Fibroblast of lung (primary cell): ENCODE results near the gene CAMK2N2. TPM values are rescaled to one million over a fixed set of nuclear protein-coding genes. Genes with fewer than 3 reads are reported as not detected.

Experiments
- DNase-seq, 2 donors: peaks; one replicate each; pipeline versions ENCODE4 v3.0.0 to v3.0.0-alpha.2; 2010; ENCODE audit warnings: low read depth in 2 of 2
- H2AFZ ChIP-seq: 2 replicates; pipeline ENCODE4 v1.5.1; 2012; ENCODE audit warnings: low read length, control low read depth, inconsistent platforms
- H3K27ac ChIP-seq: 2 replicates; pipeline ENCODE4 v1.5.1; 2011; ENCODE audit warnings: low read length, control low read depth; ENCODE audit not compliant: insufficient read depth
- H3K27me3 ChIP-seq: 2 replicates; pipeline ENCODE4 v1.5.1; 2011; ENCODE audit warnings: mild to moderate bottlenecking, low read length; ENCODE audit not compliant: control insufficient read depth, insufficient read depth
- H3K36me3 ChIP-seq: 2 replicates; pipeline ENCODE4 v1.5.1; 2011; ENCODE audit warnings: low read length; ENCODE audit not compliant: control insufficient read depth, insufficient read depth
- H3K4me1 ChIP-seq: 2 replicates; pipeline ENCODE4 v1.5.1; 2011; ENCODE audit warnings: low read length; ENCODE audit not compliant: control insufficient read depth, insufficient read depth; ENCODE audit errors: extremely low read depth
- H3K4me2 ChIP-seq: 2 replicates; pipeline ENCODE4 v1.5.1; 2011; ENCODE audit warnings: low read length, control low read depth; ENCODE audit not compliant: insufficient read depth; ENCODE audit errors: extremely low read depth
- H3K4me3 ChIP-seq, 4 experiments: fragments of 200-600 bp in 1 of 4; sonication (generic) in 1 of 4; replicated peaks in 1 of 4; 2 replicates each; pipeline ENCODE4 v1.5.1; 2011 to 2016; ENCODE audit warnings: low read length in 4 of 4, low read depth in 3 of 4, mild to moderate bottlenecking in 3 of 4, control low read depth in 2 of 4, inconsistent platforms in 1 of 4, mixed read lengths in 1 of 4; ENCODE audit not compliant: insufficient read depth in 1 of 4; ENCODE audit errors: control extremely low read depth in 1 of 4
- H3K79me2 ChIP-seq: 2 replicates; pipeline ENCODE4 v1.5.1; 2012; ENCODE audit warnings: mild to moderate bottlenecking, low read length, inconsistent platforms; ENCODE audit not compliant: control insufficient read depth, insufficient read depth
- H3K9ac ChIP-seq: 2 replicates; pipeline ENCODE4 v1.5.1; 2011; ENCODE audit warnings: mild to moderate bottlenecking, low read length, control low read depth; ENCODE audit not compliant: insufficient read depth
- H3K9me3 ChIP-seq: 2 replicates; pipeline ENCODE4 v1.5.1; 2012; ENCODE audit warnings: low read depth, low read length; ENCODE audit not compliant: control insufficient read depth, insufficient read depth
- H4K20me1 ChIP-seq: 2 replicates; pipeline ENCODE4 v1.5.1; 2011; ENCODE audit warnings: low read length; ENCODE audit not compliant: control insufficient read depth, insufficient read depth; ENCODE audit errors: extremely low read depth
- EZH2 ChIP-seq: IDR thresholded peaks from 2 replicates; pipeline ENCODE4 v1.5.1; 2012; ENCODE audit warnings: low read length, control low read depth, mild to moderate bottlenecking; ENCODE audit errors: missing control alignments
- polyA plus RNA-seq, 2 donors: library from polyadenylated mRNA; depleted of rRNA in 1 of 2; stranded (reverse) in 1 of 2; unstranded in 1 of 2; fragments of >200 nt; gene quantifications; 2 replicates each; pipeline ENCODE4 v1.2.1, GENCODE V29; 2011 to 2012; ENCODE audit warnings: missing spikeins in 1 of 2
- total RNA-seq: library from RNA; depleted of rRNA; stranded (reverse); fragments of >200 nt; gene quantifications from 2 replicates; pipeline ENCODE4 v1.2.1, GENCODE V29; 2014
- TF ChIP-seq, protein P1 (sequence below), 2 donors: IDR thresholded peaks in 1 of 2; conservative IDR thresholded peaks in 1 of 2; 1 replicate in 1 of 2; 2 replicates in 1 of 2; pipeline ENCODE4 v1.5.1; 2011 to 2012; ENCODE audit warnings: low read length in 2 of 2, control low read depth in 1 of 2, inconsistent platforms in 1 of 2, low read depth in 1 of 2, mild to moderate bottlenecking in 1 of 2

The CAMK2N2 gene
- total and polyA plus RNA-seq, 2 donors (not counting 1 experiment from before 2014, with no cell fraction given): under 0.01 to 0.10 TPM

- H3K27me3 ChIP-seq: no peaks in the 10 kb centered on the region
- no peak overlapping the region for H3K9ac ChIP-seq
- DNase-seq: no peak
- H3K27ac ChIP-seq: no peak overlapping the region
- H3K4me2 ChIP-seq: no peak overlapping the region
- no peaks in the 10 kb centered on the region for H3K36me3 ChIP-seq
- H3K79me2 ChIP-seq: no peaks in the 10 kb centered on the region
- no peak overlapping the region for H2AFZ ChIP-seq
- H3K9me3 ChIP-seq: no peaks in the 10 kb centered on the region
- no peak for TF ChIP-seq EZH2
- TF ChIP-seq, protein P1, sequence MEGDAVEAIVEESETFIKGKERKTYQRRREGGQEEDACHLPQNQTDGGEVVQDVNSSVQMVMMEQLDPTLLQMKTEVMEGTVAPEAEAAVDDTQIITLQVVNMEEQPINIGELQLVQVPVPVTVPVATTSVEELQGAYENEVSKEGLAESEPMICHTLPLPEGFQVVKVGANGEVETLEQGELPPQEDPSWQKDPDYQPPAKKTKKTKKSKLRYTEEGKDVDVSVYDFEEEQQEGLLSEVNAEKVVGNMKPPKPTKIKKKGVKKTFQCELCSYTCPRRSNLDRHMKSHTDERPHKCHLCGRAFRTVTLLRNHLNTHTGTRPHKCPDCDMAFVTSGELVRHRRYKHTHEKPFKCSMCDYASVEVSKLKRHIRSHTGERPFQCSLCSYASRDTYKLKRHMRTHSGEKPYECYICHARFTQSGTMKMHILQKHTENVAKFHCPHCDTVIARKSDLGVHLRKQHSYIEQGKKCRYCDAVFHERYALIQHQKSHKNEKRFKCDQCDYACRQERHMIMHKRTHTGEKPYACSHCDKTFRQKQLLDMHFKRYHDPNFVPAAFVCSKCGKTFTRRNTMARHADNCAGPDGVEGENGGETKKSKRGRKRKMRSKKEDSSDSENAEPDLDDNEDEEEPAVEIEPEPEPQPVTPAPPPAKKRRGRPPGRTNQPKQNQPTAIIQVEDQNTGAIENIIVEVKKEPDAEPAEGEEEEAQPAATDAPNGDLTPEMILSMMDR (conservative IDR thresholded peaks at IDR 0.05 in 1 of 2, IDR thresholded peaks at IDR 0.05 in 1 of 2; ENCODE audit: low read depth in 1 of 2, low read length in 2 of 2): no peak
- no peaks in the 10 kb centered on the region for H3K4me1 ChIP-seq
- H4K20me1 ChIP-seq: no peaks in the 10 kb centered on the region
- H3K4me3 ChIP-seq: no peak overlapping the region
Observed at GRCh38 chr3:184211297-184211696, 50.1 kb downstream of the CAMK2N2 start.

Other genes with a start within 250 kb of the CAMK2N2 start
- 17.5 and 18.8 TPM in 2 replicates for gene ABCC5, start 243.7 kb downstream of the CAMK2N2 start, total RNA-seq
- 10.4 and 13.2 TPM in 2 replicates for gene ABCC5, start 243.7 kb downstream of the CAMK2N2 start, polyA plus RNA-seq
- not detected in 2 replicates for gene HTR3D, start 229.8 kb downstream of the CAMK2N2 start, total RNA-seq
- not detected in 2 replicates for gene HTR3D, start 229.8 kb downstream of the CAMK2N2 start, polyA plus RNA-seq
- gene HTR3C, start 208.5 kb downstream of the CAMK2N2 start, total RNA-seq: not detected in 2 replicates
- not detected in 2 replicates for gene HTR3C, start 208.5 kb downstream of the CAMK2N2 start, polyA plus RNA-seq
- not detected in 2 replicates for gene HTR3E, start 164.5 kb downstream of the CAMK2N2 start, total RNA-seq
- not detected in 2 replicates for gene HTR3E, start 164.5 kb downstream of the CAMK2N2 start, polyA plus RNA-seq
- 23.4 and 26.9 TPM in 2 replicates for gene EIF2B5, start 126.2 kb downstream of the CAMK2N2 start, total RNA-seq
- gene EIF2B5, start 126.2 kb downstream of the CAMK2N2 start, polyA plus RNA-seq: 23.8 and 26.7 TPM in 2 replicates
- 32.4 and 33.7 TPM in 2 replicates for gene DVL3, start 106.2 kb downstream of the CAMK2N2 start, total RNA-seq
- gene DVL3, start 106.2 kb downstream of the CAMK2N2 start, polyA plus RNA-seq: 16.5 and 19.8 TPM in 2 replicates
- 362 and 430 TPM in 2 replicates for gene AP2M1, start 86.7 kb downstream of the CAMK2N2 start, total RNA-seq
- 746 and 902 TPM in 2 replicates for gene AP2M1, start 86.7 kb downstream of the CAMK2N2 start, polyA plus RNA-seq
- gene ABCF3, start 75.4 kb downstream of the CAMK2N2 start, total RNA-seq: 63.9 and 65.1 TPM in 2 replicates
- gene ABCF3, start 75.4 kb downstream of the CAMK2N2 start, polyA plus RNA-seq: 31.3 and 40.2 TPM in 2 replicates
- not detected in 2 replicates for gene VWA5B2, start 32.0 kb downstream of the CAMK2N2 start, total RNA-seq
- gene VWA5B2, start 32.0 kb downstream of the CAMK2N2 start, polyA plus RNA-seq: not detected in 2 replicates
- 21.6 and 26.7 TPM in 2 replicates for gene ALG3, start 12.6 kb downstream of the CAMK2N2 start, total RNA-seq
- 27.2 and 36.8 TPM in 2 replicates for gene ALG3, start 12.6 kb downstream of the CAMK2N2 start, polyA plus RNA-seq
- gene EEF1AKMT4, start 11.9 kb downstream of the CAMK2N2 start, total RNA-seq: 1.2 and 2.3 TPM in 2 replicates
- 2.1 and 2.3 TPM in 2 replicates for gene EEF1AKMT4, start 11.9 kb downstream of the CAMK2N2 start, polyA plus RNA-seq
- not detected in 2 replicates for gene ECE2, start 14.5 kb upstream of the CAMK2N2 start, total RNA-seq
- gene ECE2, start 14.5 kb upstream of the CAMK2N2 start, polyA plus RNA-seq: not detected in 2 replicates
- 345 and 429 TPM in 2 replicates for gene PSMD2, start 37.7 kb upstream of the CAMK2N2 start, total RNA-seq
- gene PSMD2, start 37.7 kb upstream of the CAMK2N2 start, polyA plus RNA-seq: 188 and 354 TPM in 2 replicates
- gene EIF4G1, start 53.1 kb upstream of the CAMK2N2 start, total RNA-seq: 187 and 263 TPM in 2 replicates
- gene EIF4G1, start 53.1 kb upstream of the CAMK2N2 start, polyA plus RNA-seq: 235 and 349 TPM in 2 replicates
- 18.5 and 22.3 TPM in 2 replicates for gene FAM131A, start 76.0 kb upstream of the CAMK2N2 start, total RNA-seq
- 9.3 and 13.4 TPM in 2 replicates for gene FAM131A, start 76.0 kb upstream of the CAMK2N2 start, polyA plus RNA-seq
- 1.8 and 3.1 TPM in 2 replicates for gene CLCN2, start 100.1 kb upstream of the CAMK2N2 start, total RNA-seq
- 0.93 and 1.7 TPM in 2 replicates for gene CLCN2, start 100.1 kb upstream of the CAMK2N2 start, polyA plus RNA-seq
- 59.6 and 62.4 TPM in 2 replicates for gene POLR2H, start 100.2 kb upstream of the CAMK2N2 start, total RNA-seq
- 100 and 124 TPM in 2 replicates for gene POLR2H, start 100.2 kb upstream of the CAMK2N2 start, polyA plus RNA-seq
- 0.50 and 0.51 TPM in 2 replicates for gene THPO, start 116.7 kb upstream of the CAMK2N2 start, total RNA-seq
- gene THPO, start 116.7 kb upstream of the CAMK2N2 start, polyA plus RNA-seq: 0.16 and 0.27 TPM in 2 replicates
- 1.3 and 4.8 TPM in 2 replicates for gene CHRD, start 118.5 kb upstream of the CAMK2N2 start, total RNA-seq
- gene CHRD, start 118.5 kb upstream of the CAMK2N2 start, polyA plus RNA-seq: 0.46 and 1.3 TPM in 2 replicates